Lung (tissue), 12 donors: ENCODE results near the gene UXS1. TPM values are rescaled to one million over a fixed set of nuclear protein-coding genes. Genes with fewer than 3 reads are reported as not detected.

Source experiments
- ATAC-seq: fragments of 200-7000 bp; cut with Tn5 transposase; one replicate; pipeline ENCODE4 v1.9.1; 2020; ENCODE audit warnings: moderate number of reproducible peaks; ENCODE audit not compliant: insufficient read depth, low FRiP score
- DNase-seq, 3 donors: peaks; one replicate each; pipeline ENCODE4 v3.0.0-alpha.2; 2013 to 2017
- H3K27ac ChIP-seq, 2 donors: one replicate each; pipeline ENCODE4 v1.5.1; 2013; ENCODE audit warnings: mild to moderate bottlenecking in 2 of 2, moderate library complexity in 2 of 2, control low read depth in 1 of 2, inconsistent platforms in 1 of 2, low read depth in 1 of 2, low read length in 1 of 2
- H3K27me3 ChIP-seq, 3 donors: one replicate each; pipeline ENCODE4 v1.5.1; 2013; ENCODE audit warnings: low read length in 2 of 3; ENCODE audit not compliant: control insufficient read depth in 3 of 3, insufficient read depth in 3 of 3
- H3K36me3 ChIP-seq, 4 donors: one replicate each; pipeline ENCODE4 v1.5.1; 2013; ENCODE audit warnings: low read length in 4 of 4, mild to moderate bottlenecking in 1 of 4, moderate library complexity in 1 of 4; ENCODE audit not compliant: control insufficient read depth in 4 of 4, insufficient read depth in 4 of 4
- H3K4me1 ChIP-seq, 5 donors: one replicate each; pipeline ENCODE4 v1.5.1; 2013; ENCODE audit warnings: low read length in 5 of 5, mild to moderate bottlenecking in 2 of 5, moderate library complexity in 1 of 5; ENCODE audit not compliant: control insufficient read depth in 5 of 5, insufficient read depth in 5 of 5
- H3K4me3 ChIP-seq: one replicate; pipeline ENCODE4 v1.5.1; 2013; ENCODE audit warnings: mild to moderate bottlenecking, control low read depth, moderate library complexity
- H3K9ac ChIP-seq, 2 donors: one replicate each; pipeline ENCODE4 v1.5.1; 2013; ENCODE audit warnings: low read length in 2 of 2, control low read depth in 1 of 2; ENCODE audit not compliant: insufficient read depth in 1 of 2
- H3K9me3 ChIP-seq, 4 donors: one replicate each; pipeline ENCODE4 v1.5.1; 2013; ENCODE audit warnings: low read length in 3 of 4, mild to moderate bottlenecking in 1 of 4, moderate library complexity in 1 of 4; ENCODE audit not compliant: control insufficient read depth in 4 of 4, insufficient read depth in 3 of 4
- CTCF ChIP-seq: IDR thresholded peaks from 2 replicates; pipeline ENCODE4 v1.5.1; 2012; ENCODE audit warnings: mild to moderate bottlenecking; ENCODE audit errors: control extremely low read depth, extremely low read depth
- WGBS, 2 donors: extraction: QIAGEN DNeasy Blood & Tissue Kit; methylation state at CpG; one replicate each; pipeline ENCODE4 v1.1.7; 2013; 5-methylcytosine and 5-hydroxymethylcytosine counted together
- polyA plus RNA-seq, 2 donors: library from polyadenylated mRNA; stranded (reverse); fragments of 200-250 nt; gene quantifications; one replicate each; pipeline ENCODE4 v1.2.1, GENCODE V29; 2013
- total RNA-seq, 2 donors: library from RNA; depleted of rRNA in 1 of 2; stranded (reverse); fragments of >200 nt in 1 of 2; gene quantifications; one replicate each; pipeline ENCODE4 v1.2.1, GENCODE V29; 2014 to 2021
- donor health status: control.
- donor health status: control.
- donor health status: Bipolar disorder and iron deficiency.
- donor health status: healthy.
- donor health status: DM: yes; HTN: yes; CAD: no.

Gene UXS1
- total and polyA plus RNA-seq, 4 donors, result 24.6 to 96.5 (median 43.1) TPM

GRCh38 chr2:106099691-106100090, 94.4 kb downstream of the UXS1 start:
- no peak for TF ChIP-seq CTCF
- Histone ChIP-seq H3K27me3 (no peaks in the 10 kb centered on the region), H3K9ac (no peak overlapping the region), H3K27ac (no peak overlapping the region), H3K9me3 (no peaks in the 10 kb centered on the region), H3K36me3 (peaks cover 0 to 29% (median 21%) of the 10 kb centered on the region in 4 donors), H3K4me3 (no peak overlapping the region), H3K4me1 (no peaks in the 10 kb centered on the region)
- ATAC-seq (no peak), DNase-seq (no peak)
- 94 to 98% methylated on average over 5 of the region's 5 CpGs for WGBS, 2 donors

GRCh38 chr2:106098664-106099063, 95.4 kb downstream of the UXS1 start:
- ATAC-seq (no peak), DNase-seq (no peak)
- Histone ChIP-seq H3K27ac (no peak overlapping the region), H3K36me3 (peaks cover 0 to 29% (median 21%) of the 10 kb centered on the region in 4 donors), H3K9ac (no peak overlapping the region), H3K4me3 (no peak overlapping the region), H3K4me1 (no peaks in the 10 kb centered on the region), H3K27me3 (no peaks in the 10 kb centered on the region), H3K9me3 (no peaks in the 10 kb centered on the region)
- WGBS, 2 donors, result 75 to 76% methylated on average over 9 of the region's 9 CpGs
- no peak for TF ChIP-seq CTCF

GRCh38 chr2:106098081-106098480, 96.0 kb downstream of the UXS1 start:
- ATAC-seq (no peak), DNase-seq (no peak)
- WGBS, 2 donors, result 70 to 85% methylated on average over 3 of the region's 3 CpGs
- Histone ChIP-seq H3K4me1 (no peaks in the 10 kb centered on the region), H3K27ac (no peak overlapping the region), H3K9ac (no peak overlapping the region), H3K27me3 (no peaks in the 10 kb centered on the region), H3K4me3 (no peak overlapping the region), H3K9me3 (no peaks in the 10 kb centered on the region), H3K36me3 (peaks cover 0 to 29% (median 21%) of the 10 kb centered on the region in 4 donors)
- no peak for TF ChIP-seq CTCF
